ENCODE data around the gene SGPL1.
"Not testable (repeated sequence)": the region's sequence is repeated elsewhere in the genome, so short reads cannot be mapped to it uniquely, and the experiment has no call there.

SGPL1 gene, protein sequence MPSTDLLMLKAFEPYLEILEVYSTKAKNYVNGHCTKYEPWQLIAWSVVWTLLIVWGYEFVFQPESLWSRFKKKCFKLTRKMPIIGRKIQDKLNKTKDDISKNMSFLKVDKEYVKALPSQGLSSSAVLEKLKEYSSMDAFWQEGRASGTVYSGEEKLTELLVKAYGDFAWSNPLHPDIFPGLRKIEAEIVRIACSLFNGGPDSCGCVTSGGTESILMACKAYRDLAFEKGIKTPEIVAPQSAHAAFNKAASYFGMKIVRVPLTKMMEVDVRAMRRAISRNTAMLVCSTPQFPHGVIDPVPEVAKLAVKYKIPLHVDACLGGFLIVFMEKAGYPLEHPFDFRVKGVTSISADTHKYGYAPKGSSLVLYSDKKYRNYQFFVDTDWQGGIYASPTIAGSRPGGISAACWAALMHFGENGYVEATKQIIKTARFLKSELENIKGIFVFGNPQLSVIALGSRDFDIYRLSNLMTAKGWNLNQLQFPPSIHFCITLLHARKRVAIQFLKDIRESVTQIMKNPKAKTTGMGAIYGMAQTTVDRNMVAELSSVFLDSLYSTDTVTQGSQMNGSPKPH

DNA sequence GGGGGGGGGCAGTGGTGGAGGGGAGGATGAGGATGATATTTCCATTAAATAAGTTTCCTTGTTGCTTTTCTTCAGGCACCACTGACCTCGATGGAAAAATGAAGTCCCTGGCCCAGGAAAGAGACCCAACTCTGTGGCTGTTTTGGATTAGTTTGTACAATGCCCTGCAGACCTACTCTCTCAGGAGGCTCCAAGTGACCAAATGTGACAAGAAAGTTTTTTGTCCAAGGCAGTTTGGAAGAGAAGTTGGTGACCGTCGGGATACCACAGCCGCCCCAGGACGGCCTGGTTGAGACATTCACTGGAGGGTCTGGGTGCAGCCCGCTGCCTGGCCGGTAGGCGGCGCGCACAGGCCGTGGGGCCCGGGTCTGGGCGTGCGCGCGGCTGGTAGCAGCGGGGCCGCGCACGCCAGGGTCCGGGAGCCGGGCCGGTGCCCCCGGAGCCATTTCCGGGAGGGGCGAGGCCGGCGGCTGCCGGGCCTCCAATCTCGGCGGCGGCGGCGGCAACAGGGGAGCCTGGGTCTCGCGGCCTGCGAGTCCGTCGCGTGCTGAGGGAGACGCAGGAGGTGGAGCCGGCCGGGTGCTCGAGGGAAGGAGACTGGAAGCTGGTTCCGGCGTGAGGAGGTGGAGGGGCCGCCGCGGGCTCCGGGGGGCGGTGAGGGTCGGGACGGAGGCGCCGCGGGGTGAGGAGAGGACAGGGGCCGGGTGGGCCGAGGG, at the start of gene SGPL1:
TSS of gene SGPL1 (plus strand) at position 445 of the 716 bp plus-strand sequence. CDS start 906 bp downstream, outside the sequence.
- DNase-seq (ENCODE audit: low read depth), result peak; percentile 73

DNA sequence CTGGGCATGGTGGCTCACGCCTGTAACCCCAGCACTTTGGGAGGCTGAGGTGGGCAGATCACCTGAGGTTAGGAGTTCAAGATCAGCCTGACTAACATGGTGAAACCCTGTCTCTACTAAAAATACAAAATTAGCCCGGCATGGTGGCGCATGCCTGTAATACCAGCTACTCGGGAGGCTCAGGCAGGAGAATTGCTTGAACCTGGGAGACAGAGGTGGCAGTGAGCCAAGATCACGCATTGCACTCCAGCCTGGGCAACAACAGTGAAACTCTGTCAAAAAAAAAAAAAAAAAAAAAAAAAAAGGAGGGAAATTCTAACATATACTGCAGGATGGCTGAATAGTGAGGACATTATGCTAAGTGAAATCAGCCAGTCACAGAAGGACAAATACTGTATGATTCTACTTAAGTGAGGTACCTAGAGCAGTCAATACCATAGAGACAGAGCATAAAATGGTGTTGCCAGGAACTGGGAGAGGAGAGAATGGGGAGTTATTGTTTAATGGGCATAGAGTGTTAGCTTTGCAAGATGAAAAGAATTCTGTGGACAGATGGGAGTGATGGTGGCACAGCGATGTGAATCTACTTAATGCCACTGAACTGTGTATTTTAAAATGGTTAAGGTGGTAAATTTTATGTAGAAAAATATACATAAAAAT, 47.6 kb upstream of the SGPL1 start:
- DNase-seq (ENCODE audit: low read depth), result not testable (repeated sequence)

DNA sequence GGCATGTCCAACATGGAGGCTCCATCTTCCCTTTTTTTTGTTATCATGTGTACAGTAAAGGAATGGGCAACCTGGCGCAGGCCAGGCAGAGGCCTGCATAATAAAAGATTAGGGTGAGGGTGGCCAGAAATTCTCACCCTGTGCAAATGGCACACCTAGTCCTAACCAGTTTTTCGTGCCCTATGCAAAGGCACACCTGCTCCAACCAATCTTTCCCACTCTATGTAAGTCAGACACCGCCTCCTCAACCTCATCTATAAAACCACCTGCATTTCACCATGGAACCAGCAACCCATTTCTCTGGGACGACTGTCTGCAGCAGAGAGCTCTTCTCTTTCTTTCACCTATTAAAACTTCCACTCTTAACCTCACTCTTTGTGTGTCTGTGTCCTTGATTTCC, 46.6 kb upstream of the SGPL1 start:
- DNase-seq (ENCODE audit: low read depth), result no peak

DNA sequence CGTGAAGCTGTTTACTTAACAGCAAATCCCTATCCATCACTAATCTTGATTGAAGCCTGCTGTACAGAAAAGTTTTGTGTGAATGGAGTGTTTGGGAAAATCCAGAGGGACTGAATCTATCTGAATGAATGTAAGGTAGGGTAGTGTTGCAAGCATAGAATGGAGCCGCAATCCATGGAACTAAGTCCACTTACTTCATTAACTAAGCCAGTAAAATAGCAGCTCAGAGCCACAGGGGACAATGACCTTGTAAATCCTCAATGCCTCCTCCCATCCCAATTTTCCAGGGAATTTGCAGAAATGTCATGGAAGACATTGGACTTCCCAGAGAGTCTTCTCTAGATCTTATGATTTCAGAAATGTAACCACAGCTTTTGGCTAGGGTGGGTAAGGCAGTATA, 45.7 kb upstream of the SGPL1 start:
- no peak for DNase-seq (ENCODE audit: low read depth)

DNA sequence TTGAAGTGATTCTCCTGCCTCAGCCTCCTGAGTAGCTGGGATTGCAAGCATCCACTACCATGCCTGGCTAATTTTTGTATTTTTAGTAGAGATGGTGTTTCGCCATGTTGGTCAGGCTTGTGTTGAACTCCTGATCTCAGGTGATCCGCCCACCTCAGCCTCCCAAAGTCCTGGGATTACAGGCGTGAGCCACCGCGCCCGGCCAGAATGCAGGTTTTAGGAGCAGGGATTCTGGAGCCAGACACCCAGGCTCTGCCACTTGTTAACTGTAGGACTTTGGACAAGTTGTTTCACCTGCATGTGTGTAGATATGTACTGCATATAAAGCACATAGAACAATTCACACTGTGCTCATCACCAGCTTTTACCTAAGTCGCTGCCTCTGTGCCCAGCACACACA, 45.2 kb upstream of the SGPL1 start:
- DNase-seq (ENCODE audit: low read depth), result not testable (repeated sequence)

DNA sequence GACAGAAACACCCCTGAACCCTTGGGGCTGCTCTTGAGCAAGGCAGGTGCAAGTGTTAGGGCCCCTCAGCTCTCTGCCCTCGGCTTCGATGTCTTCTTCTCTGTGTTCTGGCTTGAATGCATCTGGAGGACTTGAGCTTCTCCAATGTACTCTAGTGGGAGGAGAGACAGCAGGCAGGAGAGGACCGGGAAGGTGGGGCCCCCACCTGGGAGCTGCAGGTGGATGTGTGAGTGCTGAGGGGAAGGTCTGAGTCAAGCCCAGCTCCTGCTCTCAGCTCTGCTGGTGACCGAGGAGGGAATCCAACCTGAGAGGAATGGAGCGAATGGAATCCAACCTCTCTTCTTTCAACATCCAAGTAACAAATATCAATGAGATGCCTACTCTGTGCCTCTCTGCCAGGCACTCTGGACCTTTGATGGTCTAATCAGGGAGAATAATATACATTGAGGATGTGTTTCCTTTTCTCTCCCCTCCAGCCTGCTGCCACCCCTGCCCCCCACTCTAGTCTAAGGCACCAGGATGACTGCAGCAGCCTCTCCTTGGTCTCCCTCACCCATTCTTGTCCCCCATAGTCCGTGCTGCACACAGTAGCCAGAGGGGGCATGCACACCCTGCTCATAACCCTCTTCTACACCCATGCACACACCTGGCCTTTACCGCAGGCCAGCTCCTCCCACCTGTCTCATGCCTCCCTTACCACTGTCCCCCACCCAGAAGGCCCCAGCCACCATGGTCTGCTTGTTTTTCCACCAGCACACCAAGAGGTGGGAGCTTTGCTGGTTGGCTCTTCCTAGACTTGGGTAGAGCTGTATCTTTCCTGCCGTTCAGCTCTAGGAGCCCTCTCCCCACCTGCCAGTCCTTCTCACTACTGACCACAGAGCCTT, 44.2 kb upstream of the SGPL1 start:
- no peak for DNase-seq (ENCODE audit: low read depth)

DNA sequence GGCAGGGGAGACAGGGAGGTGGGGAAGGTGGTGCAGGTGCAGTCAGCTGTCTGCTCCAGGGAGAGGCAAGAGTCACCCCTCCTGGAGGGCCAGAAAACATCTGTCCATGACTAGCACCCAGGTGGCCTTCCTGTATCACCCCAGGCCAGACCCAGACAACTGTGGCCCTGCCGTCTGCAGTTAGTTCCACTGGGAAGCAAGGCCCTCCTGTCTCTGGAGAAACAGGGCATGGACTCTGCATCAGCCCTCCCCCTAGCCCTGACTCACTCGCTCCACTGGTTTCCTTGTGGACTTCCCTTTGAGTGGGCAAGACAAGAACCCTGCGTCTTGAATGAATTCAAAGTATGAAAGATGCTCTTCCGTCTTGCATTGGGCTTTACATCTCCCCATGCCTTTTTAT, 43.1 kb upstream of the SGPL1 start:
- no peak for DNase-seq (ENCODE audit: low read depth)

DNA sequence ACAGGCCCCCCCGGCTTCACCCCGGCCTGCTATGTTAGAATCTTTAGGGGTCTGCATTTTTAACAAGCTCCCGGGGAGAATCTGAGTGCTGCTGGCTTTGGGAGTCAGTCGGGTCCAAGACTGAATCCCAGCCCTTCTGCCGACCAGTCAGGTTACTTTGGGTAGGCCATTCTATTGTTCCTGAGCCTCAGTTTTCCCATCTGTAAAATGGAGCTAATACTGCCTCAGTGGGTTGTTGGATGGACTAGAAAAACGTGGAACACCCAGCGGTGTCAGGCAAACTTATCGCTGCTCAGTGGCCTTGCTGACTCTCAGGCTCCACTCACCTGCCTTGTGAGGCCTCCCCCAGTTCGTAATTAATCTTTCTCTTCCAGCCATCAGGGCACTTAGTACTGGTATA, 42.3 kb upstream of the SGPL1 start:
- no peak for DNase-seq (ENCODE audit: low read depth)

DNA sequence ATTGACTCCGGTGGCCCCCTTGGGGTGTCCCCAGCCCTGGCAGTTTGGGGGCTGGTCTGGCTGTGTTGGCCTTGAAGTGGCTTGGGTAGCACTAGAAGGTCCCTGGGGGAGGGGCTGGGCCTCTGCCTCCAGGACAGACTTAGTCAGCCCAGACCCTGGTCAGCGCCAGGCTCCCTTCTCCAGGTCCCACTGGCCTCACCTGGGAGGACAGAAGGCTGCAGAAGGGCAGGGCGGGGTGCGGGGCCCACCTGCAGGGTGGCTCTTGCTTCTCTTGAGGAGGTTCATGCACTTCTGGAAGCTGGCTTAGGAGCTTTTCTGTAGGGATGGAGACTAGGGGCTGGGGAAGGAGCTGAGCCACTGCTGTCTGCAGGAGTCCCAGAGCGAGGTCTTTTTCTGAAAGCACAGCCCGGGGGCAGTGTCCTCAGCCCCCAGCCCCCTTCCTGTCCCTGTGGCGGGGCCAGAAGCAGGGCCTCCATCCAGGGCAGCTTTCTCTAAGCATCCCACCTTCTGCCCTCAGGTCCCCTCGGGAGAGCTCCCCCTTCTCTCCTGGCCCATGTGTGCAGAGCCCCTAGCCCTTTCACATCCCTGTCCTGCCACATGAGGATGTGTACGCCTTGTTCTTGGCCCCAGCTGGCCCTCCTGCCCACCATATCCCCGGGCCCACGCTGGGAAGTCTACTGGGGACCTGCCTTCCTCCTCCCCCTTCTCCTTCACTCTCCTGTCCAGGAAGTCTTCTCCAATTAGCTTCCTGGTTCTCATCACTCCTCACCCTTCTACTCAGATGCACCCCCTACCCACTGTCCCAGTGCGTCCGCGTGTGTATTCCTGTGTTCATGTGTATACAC, 41.6 kb upstream of the SGPL1 start:
- no peak for DNase-seq (ENCODE audit: low read depth)

DNA sequence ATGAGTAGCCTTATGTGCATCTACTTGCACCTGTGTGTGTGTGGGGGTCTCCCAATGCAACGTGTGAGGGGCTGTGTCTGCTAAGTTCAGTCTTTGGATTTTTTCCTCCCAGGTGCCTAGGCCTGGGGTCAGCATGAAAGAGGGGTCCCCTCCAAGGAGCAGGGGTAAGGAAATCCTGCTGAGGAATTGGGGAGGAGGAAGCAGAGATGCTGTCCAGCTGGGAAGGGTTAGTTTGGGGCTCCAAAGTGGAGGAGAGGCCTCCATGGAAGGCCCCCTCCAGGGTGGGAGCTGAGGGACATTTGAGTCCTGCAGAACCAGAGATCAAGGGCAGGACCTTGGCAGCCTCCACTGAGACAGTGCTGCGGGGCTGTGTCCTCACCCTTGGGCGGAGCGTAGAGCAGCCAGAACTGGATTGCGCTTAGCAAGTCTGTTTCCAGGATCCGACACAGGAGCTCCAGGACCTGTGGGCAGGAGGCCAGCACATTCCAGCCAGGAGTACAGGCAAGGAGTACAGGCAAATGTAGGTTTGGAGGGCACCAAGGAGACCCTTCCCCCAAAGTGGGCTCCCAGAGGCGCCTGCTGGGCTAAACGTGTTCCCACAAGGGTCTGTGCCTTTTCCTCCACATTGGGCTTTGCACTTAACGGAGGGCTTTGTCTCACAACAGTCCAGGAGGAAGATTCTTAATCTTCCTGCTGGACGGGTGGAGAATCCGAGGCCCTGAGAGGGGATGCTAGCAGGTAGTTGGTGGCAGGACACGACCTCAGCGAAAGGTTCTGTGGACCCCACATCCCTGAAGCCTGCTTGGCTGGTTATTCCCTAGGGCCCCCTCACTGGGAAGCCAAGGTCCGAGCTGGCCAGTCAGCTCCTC, 40.7 kb upstream of the SGPL1 start:
- DNase-seq (ENCODE audit: low read depth), result no peak

DNA sequence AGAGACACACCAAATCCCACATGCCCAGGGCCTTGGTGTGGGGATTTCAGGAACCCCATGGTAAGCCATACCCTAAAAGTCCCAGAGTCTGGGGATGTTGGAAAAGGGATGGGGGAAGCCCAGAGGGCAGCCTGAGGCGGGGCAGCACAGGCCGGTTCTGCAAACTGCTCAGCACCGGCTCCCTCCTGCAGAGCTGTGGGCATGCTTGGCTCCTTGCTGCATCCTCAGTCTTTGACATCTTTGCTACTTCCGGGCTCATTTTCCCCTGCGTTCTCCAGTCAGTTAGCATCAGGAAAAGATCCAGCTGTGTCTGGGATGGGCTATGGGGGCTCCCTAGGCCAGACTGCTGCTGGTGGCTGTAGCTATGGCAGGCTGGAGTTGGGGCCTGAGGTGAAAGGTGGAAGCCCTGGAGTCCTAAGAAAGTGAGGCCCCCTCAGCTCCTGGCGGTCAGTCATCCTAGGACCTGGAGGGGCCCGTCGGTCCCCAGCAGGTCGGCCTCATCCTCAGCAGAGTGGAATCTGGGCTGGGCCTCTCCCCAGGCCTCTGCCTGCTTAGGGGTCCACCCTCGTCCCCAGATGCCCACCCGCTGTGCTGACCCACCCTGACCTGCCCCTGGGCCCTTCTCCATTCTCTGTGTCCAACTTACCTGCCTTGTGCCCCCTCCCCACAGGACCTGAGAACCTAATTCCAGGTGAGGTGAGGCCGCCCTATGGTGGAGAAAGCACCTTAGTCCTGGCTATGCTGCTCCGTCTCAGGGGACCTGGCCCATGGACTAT, 39.9 kb upstream of the SGPL1 start:
- no peak for DNase-seq (ENCODE audit: low read depth)

DNA sequence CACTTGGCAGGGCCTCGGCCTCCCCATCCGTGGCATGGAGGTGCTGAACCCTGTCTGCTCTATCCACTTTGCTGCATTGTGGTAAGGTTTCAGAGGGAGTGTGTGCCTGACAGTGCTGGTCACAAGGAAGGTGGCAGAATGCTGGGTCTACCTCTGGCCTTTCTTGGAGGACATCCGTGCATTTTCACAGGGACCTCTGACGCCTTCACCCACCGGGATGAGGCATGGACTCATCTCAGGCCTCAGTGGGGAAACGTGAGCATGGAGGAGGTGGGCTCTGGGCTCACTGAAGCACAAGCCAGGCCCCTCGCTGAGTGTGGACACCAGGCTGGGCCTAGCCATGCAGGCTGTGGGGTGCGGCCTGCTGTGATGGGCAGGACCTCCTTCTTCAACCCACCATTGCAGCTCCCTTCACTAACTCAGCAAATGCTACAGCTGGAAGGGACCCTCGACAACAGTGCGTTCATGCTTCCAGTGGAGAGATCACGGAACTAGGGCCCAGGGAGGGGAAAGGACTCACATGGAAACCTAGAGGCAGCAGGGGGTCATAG, 39.2 kb upstream of the SGPL1 start:
- no peak for DNase-seq (ENCODE audit: low read depth)

DNA sequence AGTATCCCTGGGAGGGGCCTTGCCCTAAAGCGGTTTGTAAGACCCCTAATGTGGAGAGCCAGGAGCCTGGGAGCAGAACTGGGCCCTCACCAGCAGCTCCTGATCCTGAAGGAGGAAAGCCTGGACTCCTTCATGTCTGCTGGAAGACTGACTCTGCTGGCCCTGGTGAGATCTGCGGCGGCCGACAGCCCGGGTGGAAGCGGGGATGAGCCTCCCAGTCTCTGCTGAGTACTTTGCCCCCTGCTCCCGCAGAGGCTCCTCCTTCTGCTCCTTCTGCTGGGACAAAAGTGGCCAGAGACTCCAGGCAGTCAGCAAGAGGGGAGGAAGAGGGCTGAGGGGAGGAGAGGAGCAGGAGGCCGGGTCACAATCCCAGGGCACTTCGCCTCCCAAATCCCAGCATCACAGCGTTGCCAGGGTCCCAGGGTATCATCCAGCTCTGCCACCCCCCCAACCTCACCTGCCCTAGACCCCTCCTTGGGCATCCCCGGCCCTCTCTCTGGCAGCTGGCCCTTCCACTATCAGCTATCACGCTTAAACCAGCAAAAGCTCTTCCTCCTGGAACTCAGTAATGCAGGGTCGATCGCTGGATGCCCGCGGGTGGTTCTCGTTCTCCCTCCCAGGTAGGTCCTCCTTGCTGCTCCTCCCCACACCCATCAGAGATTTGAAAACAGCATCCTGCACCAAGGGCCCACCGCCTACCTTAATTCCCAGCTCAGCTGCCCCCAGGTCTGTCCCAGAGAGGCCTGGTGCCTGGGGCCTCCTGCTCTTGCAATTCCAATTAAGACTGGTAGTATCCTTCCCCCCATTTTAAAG, 38.5 kb upstream of the SGPL1 start:
- DNase-seq (ENCODE audit: low read depth), result no peak

DNA sequence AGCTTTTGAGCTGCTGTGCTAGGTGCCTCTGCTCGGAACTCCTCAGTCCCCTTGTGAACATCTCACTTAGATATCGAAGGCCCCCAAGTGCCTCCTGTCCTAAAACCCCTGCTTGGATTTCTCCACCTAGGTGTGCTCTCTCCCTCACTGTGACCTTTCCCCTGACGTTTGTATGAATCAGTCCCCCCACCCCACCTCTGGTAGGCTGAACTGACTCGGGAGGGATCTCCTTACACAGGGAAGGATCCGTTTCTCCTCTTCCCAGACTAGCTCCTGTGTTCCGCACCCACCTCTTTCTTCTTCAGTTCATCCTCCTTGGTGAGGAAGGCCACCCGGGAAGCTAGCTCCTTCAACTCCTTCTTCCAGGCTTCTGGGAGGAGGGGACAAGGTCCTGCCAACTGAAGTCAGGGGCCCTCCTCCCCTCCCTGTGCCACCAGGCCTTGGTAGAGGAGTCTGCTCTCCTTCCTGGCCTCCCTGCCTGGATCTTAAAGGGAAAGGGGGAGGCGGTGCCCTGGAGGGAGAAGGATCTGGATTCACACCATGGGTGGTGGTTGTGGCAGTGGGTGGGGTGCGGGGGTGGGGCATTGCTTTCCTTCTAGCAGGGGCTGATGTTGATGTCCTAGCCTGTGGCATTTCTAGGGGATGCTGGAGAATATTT, 37.4 kb upstream of the SGPL1 start:
- DNase-seq (ENCODE audit: low read depth), result no peak

DNA sequence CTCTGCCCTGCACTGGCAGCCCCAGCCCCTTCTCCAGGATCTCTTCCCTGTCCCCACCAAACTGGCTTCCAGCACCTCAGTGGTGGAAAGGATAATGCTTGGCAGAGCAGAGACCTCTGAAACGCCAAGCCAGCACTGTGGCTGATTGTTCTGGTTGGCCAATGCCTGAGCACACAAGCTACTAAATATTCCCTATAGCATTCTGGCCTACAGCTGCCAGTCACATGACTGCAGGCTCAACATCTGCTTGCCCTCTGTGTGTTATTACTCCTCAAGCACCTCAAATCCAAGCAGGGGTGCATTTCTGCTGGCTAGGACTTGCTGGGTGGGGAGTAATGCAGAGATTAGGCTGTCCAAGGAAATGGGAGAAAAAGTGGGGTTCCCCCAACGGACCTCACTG, 36.7 kb upstream of the SGPL1 start:
- DNase-seq (ENCODE audit: low read depth), result no peak

DNA sequence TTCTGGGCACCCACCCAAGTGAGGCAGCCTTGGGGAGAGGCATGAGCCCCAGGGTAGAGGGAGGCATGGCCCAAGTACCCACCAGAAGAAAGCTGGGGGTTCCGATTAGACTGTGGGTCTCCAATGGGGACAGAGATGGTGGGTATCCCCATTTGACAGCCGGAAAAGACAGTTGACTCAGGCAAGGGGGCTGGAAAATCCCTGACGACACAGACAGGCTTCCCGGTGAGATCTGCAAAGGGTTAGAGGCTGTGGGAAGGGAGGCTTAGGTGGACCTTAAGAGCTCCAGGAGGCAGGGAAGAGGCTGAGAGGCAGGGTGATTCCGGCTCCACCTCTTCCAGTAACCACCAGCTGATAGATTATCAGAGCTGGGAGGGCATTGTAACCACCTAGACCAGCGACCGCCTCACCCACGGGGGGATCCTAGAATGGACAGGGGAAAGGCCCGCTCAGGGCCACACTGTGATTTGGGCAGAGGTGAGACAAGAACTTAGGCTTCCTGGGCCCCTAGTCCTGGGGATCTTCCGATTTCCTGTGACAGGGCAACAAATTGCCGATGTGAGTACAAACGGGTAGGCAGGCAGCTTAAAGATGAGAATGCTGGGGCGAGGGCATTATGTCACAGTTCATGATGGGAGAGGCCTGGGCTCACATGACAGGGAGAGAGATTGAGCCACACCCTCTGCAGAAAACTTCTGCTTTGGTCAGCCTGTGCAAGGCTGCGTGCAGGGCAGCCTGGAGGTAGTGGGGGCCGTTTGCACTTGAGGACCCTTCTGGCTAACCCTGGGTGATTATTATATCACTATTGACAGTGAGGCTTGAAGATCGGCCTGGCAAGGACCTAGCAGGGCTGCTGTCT, 36.0 kb upstream of the SGPL1 start:
- no peak for DNase-seq (ENCODE audit: low read depth)

Data from stimulated activated CD8-positive, alpha-beta memory T cell treated with anti-CD3 and anti-CD28 coated beads, Interleukin-12 subunit alpha, Interleukin-12 subunit beta, amount 100 ng/mL, for 4 hours (primary cell).